Measurements from ENCODE around the gene SSBP4. TPM values are rescaled to one million over a fixed set of nuclear protein-coding genes. Genes with fewer than 3 reads are reported as not detected.
A peak's percentile ranks its signal among the peaks of the same experiment; 100 is the strongest.

Gene SSBP4
- total RNA-seq, 1 experiment from 2014 or later = 118 TPM

GRCh38 chr19:18432275-18433014, 13.2 kb downstream of the SSBP4 start:
- no peak for DNase-seq (ENCODE audit: low read depth)

- no peak for DNase-seq (ENCODE audit: low read depth)
These were observed 14.0 kb downstream of the SSBP4 start for GRCh38 chr19:18433015-18433691.

GRCh38 chr19:18433735-18434398, 14.7 kb downstream of the SSBP4 start:
- no peak for DNase-seq (ENCODE audit: low read depth)

GRCh38 chr19:18434411-18435175, 15.4 kb downstream of the SSBP4 start:
- no peak for DNase-seq (ENCODE audit: low read depth)

- DNase-seq (ENCODE audit: low read depth) = no peak
These were observed 16.1 kb downstream of the SSBP4 start for GRCh38 chr19:18435178-18435841.

GRCh38 chr19:18435842-18436670, 16.9 kb downstream of the SSBP4 start:
- DNase-seq (ENCODE audit: low read depth) = no peak

- no peak for DNase-seq (ENCODE audit: low read depth)
These were observed 17.7 kb downstream of the SSBP4 start for GRCh38 chr19:18436671-18437490.

GRCh38 chr19:18437491-18438330, 18.5 kb downstream of the SSBP4 start, which contains the start of gene ISYNA1:
Gene ISYNA1 (minus strand): TSS chr19:18438133. CDS start chr19:18437979, 154 bp downstream.
- DNase-seq (ENCODE audit: low read depth) = no peak

GRCh38 chr19:18438331-18439024, 19.3 kb downstream of the SSBP4 start:
- DNase-seq (ENCODE audit: low read depth) = no peak

GRCh38 chr19:18439025-18439909, 20.1 kb downstream of the SSBP4 start:
- DNase-seq (ENCODE audit: low read depth) = no peak

GRCh38 chr19:18439910-18440237, 20.7 kb downstream of the SSBP4 start:
- DNase-seq (ENCODE audit: low read depth) = no peak

GRCh38 chr19:18440415-18440877, 21.2 kb downstream of the SSBP4 start:
- peak; percentile 33 for DNase-seq (ENCODE audit: low read depth)

- DNase-seq (ENCODE audit: low read depth) = no peak
These were observed 22.0 kb downstream of the SSBP4 start for GRCh38 chr19:18440936-18441803.

- no peak for DNase-seq (ENCODE audit: low read depth)
These were observed 22.9 kb downstream of the SSBP4 start for GRCh38 chr19:18441804-18442788.

Data from HT1080 (cell line).